Neural cell (in vitro differentiated cells): ENCODE results near the gene LRRC36. TPM values are rescaled to one million over a fixed set of nuclear protein-coding genes. Genes with fewer than 3 reads are reported as not detected.

Experiments
- H2AFZ ChIP-seq: fragments of 200-600, 300-800 bp; sonication (generic), shearing (Covaris generic); 2 replicates; pipeline ENCODE4 v1.6.0; 2014; ENCODE audit warnings: low read depth, mild to moderate bottlenecking, antibody characterized with exemption, low read length, moderate library complexity
- H3F3A ChIP-seq: fragments of 200-600 bp; shearing (Covaris generic); 2 replicates; pipeline ENCODE4 v1.6.1; 2016; ENCODE audit warnings: mild to moderate bottlenecking, moderate library complexity, mixed read lengths, antibody characterized with exemption, low read length; ENCODE audit not compliant: insufficient read depth, poor library complexity, severe bottlenecking
- H3K27ac ChIP-seq: fragments of 200-600, 300-800 bp; sonication (generic), shearing (Covaris generic); 2 replicates; pipeline ENCODE4 v1.5.1; 2014; ENCODE audit warnings: mild to moderate bottlenecking, low read length, moderate library complexity
- H3K27me3 ChIP-seq: fragments of 300-800, 200-600 bp; sonication (generic), shearing (Covaris generic); 2 replicates; pipeline ENCODE4 v1.6.0; 2014; ENCODE audit warnings: mild to moderate bottlenecking, low read depth, low read length, moderate library complexity; ENCODE audit not compliant: insufficient read depth
- H3K36me3 ChIP-seq: fragments of 300-800, 200-600 bp; sonication (generic), shearing (Covaris generic); 2 replicates; pipeline ENCODE4 v1.5.1; 2014; ENCODE audit warnings: mild to moderate bottlenecking, antibody characterized with exemption, low read length, moderate library complexity; ENCODE audit not compliant: insufficient read depth
- H3K4me2 ChIP-seq: fragments of 300-800, 200-600 bp; sonication (generic), shearing (Covaris generic); 2 replicates; pipeline ENCODE4 v1.6.0; 2014; ENCODE audit warnings: mild to moderate bottlenecking, low read length
- H3K4me3 ChIP-seq: fragments of 300-800, 200-600 bp; sonication (generic), shearing (Covaris generic); 2 replicates; pipeline ENCODE4 v1.5.1; 2014; ENCODE audit warnings: mild to moderate bottlenecking, low read length, moderate library complexity
- H3K79me2 ChIP-seq: fragments of 200-600 bp; shearing (Covaris generic); replicated peaks from 2 replicates; pipeline ENCODE4 v1.6.0; 2014; ENCODE audit warnings: mild to moderate bottlenecking, low read length, moderate library complexity; ENCODE audit not compliant: insufficient read depth
- H3K9ac ChIP-seq: fragments of 300-800, 200-600 bp; sonication (generic), shearing (Covaris generic); 2 replicates; pipeline ENCODE4 v1.6.1; 2016; ENCODE audit warnings: mild to moderate bottlenecking, low read length, mixed read lengths
- H3K9me2 ChIP-seq: fragments of 200-600 bp; shearing (Covaris generic); 2 replicates; pipeline ENCODE4 v1.6.1; 2016; ENCODE audit warnings: mild to moderate bottlenecking, low read length, mixed read lengths; ENCODE audit not compliant: insufficient read depth
- H3K9me3 ChIP-seq: fragments of 200-600, 300-800 bp; sonication (generic), shearing (Covaris generic); 2 replicates; pipeline ENCODE4 v1.6.1; 2016; ENCODE audit warnings: mild to moderate bottlenecking, mixed run types, low read length, moderate library complexity, mixed read lengths
- H4K20me1 ChIP-seq: fragments of 200-600 bp; shearing (Covaris generic); 2 replicates; pipeline ENCODE4 v1.6.1; 2016; ENCODE audit warnings: mild to moderate bottlenecking, mixed run types; ENCODE audit not compliant: insufficient read depth
- CTCF ChIP-seq: fragments of 450-650 bp; IDR thresholded peaks from 2 replicates; pipeline ENCODE4 v1.5.1; 2014; ENCODE audit warnings: antibody characterized with exemption, mild to moderate bottlenecking, moderate library complexity; ENCODE audit not compliant: poor library complexity, severe bottlenecking
- EP300 ChIP-seq: fragments of 450-650 bp; conservative IDR thresholded peaks from 2 replicates; pipeline ENCODE4 v1.6.1; 2014; ENCODE audit warnings: antibody characterized with exemption, mild to moderate bottlenecking, moderate library complexity; ENCODE audit not compliant: poor library complexity, severe bottlenecking
- EZH2 ChIP-seq: fragments of 200-600, 300-800 bp; shearing (Covaris generic), sonication (generic); IDR thresholded peaks from 2 replicates; pipeline ENCODE4 v1.6.1; 2014; ENCODE audit warnings: antibody characterized with exemption, low read length, borderline replicate concordance, mild to moderate bottlenecking; ENCODE audit not compliant: insufficient read depth, poor library complexity, severe bottlenecking
- MXI1 ChIP-seq: fragments of 450-650 bp; conservative IDR thresholded peaks from 2 replicates; pipeline ENCODE4 v1.6.1; 2014; ENCODE audit warnings: antibody characterized with exemption, mild to moderate bottlenecking; ENCODE audit not compliant: poor library complexity, severe bottlenecking
- POLR2AphosphoS5 ChIP-seq: IDR thresholded peaks from 2 replicates; pipeline ENCODE4 v1.6.1; 2012
- RAD21 ChIP-seq: fragments of 450-650 bp; conservative IDR thresholded peaks from 2 replicates; pipeline ENCODE4 v1.6.1; 2014; ENCODE audit warnings: antibody characterized with exemption, mild to moderate bottlenecking, moderate library complexity
- REST ChIP-seq: IDR thresholded peaks from 2 replicates; pipeline ENCODE4 v1.6.1; 2012; ENCODE audit warnings: borderline replicate concordance
- SMC3 ChIP-seq: fragments of 450-650 bp; conservative IDR thresholded peaks from 2 replicates; pipeline ENCODE4 v1.6.1; 2014; ENCODE audit warnings: antibody characterized with exemption, mild to moderate bottlenecking, moderate library complexity; ENCODE audit not compliant: poor library complexity
- TAF1 ChIP-seq: IDR thresholded peaks from 2 replicates; pipeline ENCODE4 v1.6.1; 2012; ENCODE audit warnings: low read depth
- polyA plus RNA-seq: library from polyadenylated mRNA; depleted of rRNA; stranded (reverse); fragments of >200 nt; gene quantifications from 2 replicates; pipeline ENCODE4 v1.2.3, GENCODE V29; 2014
- small RNA-seq, 3 experiments: library from RNA; depleted of rRNA; stranded (forward); fragments of <200 nt; gene quantifications; one replicate each; pipeline ENCODE3, GENCODE V24; 2012

Gene LRRC36
- polyA plus RNA-seq, 1 donor from 2014 or later = 1.6 TPM

- H3K79me2 ChIP-seq = no peaks in the 10 kb centered on the region
- H3K9me3 ChIP-seq = no peaks in the 10 kb centered on the region
- TF ChIP-seq EP300 (no peak), POLR2AphosphoS5 (no peak), SMC3 (no peak), EZH2 (no peak), REST (no peak), TAF1 (no peak), RAD21 (no peak), CTCF (no peak), MXI1 (no peak)
- H3F3A ChIP-seq = no peaks in the 10 kb centered on the region
- no peak overlapping the region for H3K4me2 ChIP-seq
- no peak overlapping the region for H3K9ac ChIP-seq
- no peak overlapping the region for H3K27ac ChIP-seq
- H3K4me3 ChIP-seq = no peak overlapping the region
- peaks cover 36% of the 10 kb centered on the region for H3K27me3 ChIP-seq
- no peak overlapping the region for H2AFZ ChIP-seq
- no peaks in the 10 kb centered on the region for H3K36me3 ChIP-seq
- no peaks in the 10 kb centered on the region for H4K20me1 ChIP-seq
- H3K9me2 ChIP-seq = no peaks in the 10 kb centered on the region
Measured at GRCh38 chr16:67433131-67433719, 106.6 kb downstream of the LRRC36 start.

Small RNA genes lying within 50 kb of the gene (small RNA-seq; reads per million reads assigned to genes)
- gene RNU1-123P = 0 reads per million in 3 experiments

Other genes starting within 250 kb of the LRRC36 start
- 9.8 and 25.9 TPM in 2 replicates for gene PHAF1, start 216.9 kb upstream of the LRRC36 start, polyA plus RNA-seq
- not detected in 2 replicates for gene B3GNT9, start 175.8 kb upstream of the LRRC36 start, polyA plus RNA-seq
- 0.96 TPM in 1 of 2 replicates, not detected in the other for gene TRADD, start 166.9 kb upstream of the LRRC36 start, polyA plus RNA-seq
- gene FBXL8, start 166.9 kb upstream of the LRRC36 start, polyA plus RNA-seq = 1.2 and 2.8 TPM in 2 replicates
- gene HSF4, start 162.1 kb upstream of the LRRC36 start, polyA plus RNA-seq = 12.7 and 27.9 TPM in 2 replicates
- gene NOL3, start 156.3 kb upstream of the LRRC36 start, polyA plus RNA-seq = 8.4 and 17.0 TPM in 2 replicates
- 323 and 356 TPM in 2 replicates for gene MATCAP1, start 142.9 kb upstream of the LRRC36 start, polyA plus RNA-seq
- 0.43 and 0.96 TPM in 2 replicates for gene EXOC3L1, start 136.7 kb upstream of the LRRC36 start, polyA plus RNA-seq
- 112 and 140 TPM in 2 replicates for gene E2F4, start 134.7 kb upstream of the LRRC36 start, polyA plus RNA-seq
- gene ELMO3, start 127.7 kb upstream of the LRRC36 start, polyA plus RNA-seq = 2.2 and 3.5 TPM in 2 replicates
- gene TMEM208, start 99.7 kb upstream of the LRRC36 start, polyA plus RNA-seq = 39.2 and 53.5 TPM in 2 replicates
- gene FHOD1, start 79.3 kb upstream of the LRRC36 start, polyA plus RNA-seq = 0.92 and 6.3 TPM in 2 replicates
- gene SLC9A5, start 77.8 kb upstream of the LRRC36 start, polyA plus RNA-seq = 1.6 and 1.8 TPM in 2 replicates
- gene PLEKHG4, start 47.3 kb upstream of the LRRC36 start, polyA plus RNA-seq = 0.28 and 1.3 TPM in 2 replicates
- gene KCTD19, start 74 bp upstream of the LRRC36 start, polyA plus RNA-seq = 0.45 and 3.3 TPM in 2 replicates
- gene TPPP3, start 66.7 kb downstream of the LRRC36 start, polyA plus RNA-seq = 1.1 and 2.7 TPM in 2 replicates
- gene ZDHHC1, start 89.7 kb downstream of the LRRC36 start, polyA plus RNA-seq = 1.7 TPM in 1 of 2 replicates, not detected in the other
- gene HSD11B2, start 104.3 kb downstream of the LRRC36 start, polyA plus RNA-seq = 0.24 and 2.8 TPM in 2 replicates
- 188 and 195 TPM in 2 replicates for gene ATP6V0D1, start 154.3 kb downstream of the LRRC36 start, polyA plus RNA-seq
- not detected in 2 replicates for gene AGRP, start 156.7 kb downstream of the LRRC36 start, polyA plus RNA-seq
- 13.2 and 15.1 TPM in 2 replicates for gene RIPOR1, start 202.0 kb downstream of the LRRC36 start, polyA plus RNA-seq
- 40.4 and 42.8 TPM in 2 replicates for gene CTCF, start 235.7 kb downstream of the LRRC36 start, polyA plus RNA-seq